ENCODE data around the gene CAPG. TPM values are rescaled to one million over a fixed set of nuclear protein-coding genes. Genes with fewer than 3 reads are reported as not detected.

CAPG gene
- total and polyA plus RNA-seq, 9 of the 15 experiments (the other 6 are each of a cell fraction or from before 2014, with no cell fraction given): 10.6 to 90.4 (median 56.0) TPM

GRCh38 chr2:85429213-85429923 lies 19.2 kb upstream of the CAPG start:
- peak; percentile 26 for ATAC-seq
- Histone ChIP-seq H3K9ac (ENCODE audit: insufficient read depth in 1 of 2, low read depth in 2 of 2, low read length in 2 of 2) (peak overlapping the region in 1 of 2 experiments; percentile 65; a peak in 2 of 4 replicates), H4K20me1 (replicated peaks; ENCODE audit: control insufficient read depth, insufficient read depth, low read length) (no peaks in the 10 kb centered on the region), H3K4me3 (no peak overlapping the region), H3K4me1 (replicated peaks in 1 of 2; ENCODE audit: control insufficient read depth in 2 of 2, insufficient read depth in 2 of 2, low read length in 2 of 2) (peaks cover 31 to 45% of the 10 kb centered on the region in 2 experiments), H3K9me3 (replicated peaks; ENCODE audit: control insufficient read depth, insufficient read depth, low read depth, low read length) (no peaks in the 10 kb centered on the region), H2AFZ (ENCODE audit: low read depth, low read length) (peak overlapping the region; percentile 84), H3K36me3 (ENCODE audit: control insufficient read depth, insufficient read depth, low read length) (no peaks in the 10 kb centered on the region), H3K27ac (ENCODE audit: extremely low read depth, low read depth, low read length) (no peak overlapping the region; the same call in 2 of the 3 replicates), H3K4me2 (ENCODE audit: insufficient read depth, low read length) (peak overlapping the region; percentile 43; the same call in 1 of the 2 replicates), H3K79me2 (ENCODE audit: control insufficient read depth, insufficient read depth, low read length) (no peaks in the 10 kb centered on the region), H3K27me3 (ENCODE audit: control insufficient read depth in 2 of 2, insufficient read depth in 2 of 2, low read length in 2 of 2) (no peaks in the 10 kb centered on the region), H3K9me1 (ENCODE audit: control insufficient read depth, insufficient read depth, low read length) (no peaks in the 10 kb centered on the region)
- in situ Hi-C loops (cut with MboI): no loop called here
- BruUV-seq (replicated peaks): no TSS peak
- 61% methylated on average over 12 of the region's 12 CpGs for WGBS (ENCODE audit: insufficient coverage, low coverage, missing lambda C conversion rate)
- intact Hi-C loops (cut with micrococcal nuclease): no loop called here
- ChIA-PET CTCF (ENCODE audit: low intra/inter-chr PET ratio) (no interaction called here), POLR2A (interaction anchor here (0.6 to 63.9 kb wide), 6 partner anchors 8 to 150 kb away, joined by 3 to 1576 read pairs (median 6); partner anchors contain the start of gene MAT2A)
- FAIRE-seq: no peak
- no peak for DNase-seq (ENCODE audit: extremely low read depth in 1 of 4, low spot score in 3 of 4)
- TF ChIP-seq ATF1 (CRISPR knock-in tag; IDR thresholded peaks at IDR 0.05): no peak
- no peak for TF ChIP-seq ATF1 (tag; IDR thresholded peaks at IDR 0.05)
- TF ChIP-seq, protein P1, sequence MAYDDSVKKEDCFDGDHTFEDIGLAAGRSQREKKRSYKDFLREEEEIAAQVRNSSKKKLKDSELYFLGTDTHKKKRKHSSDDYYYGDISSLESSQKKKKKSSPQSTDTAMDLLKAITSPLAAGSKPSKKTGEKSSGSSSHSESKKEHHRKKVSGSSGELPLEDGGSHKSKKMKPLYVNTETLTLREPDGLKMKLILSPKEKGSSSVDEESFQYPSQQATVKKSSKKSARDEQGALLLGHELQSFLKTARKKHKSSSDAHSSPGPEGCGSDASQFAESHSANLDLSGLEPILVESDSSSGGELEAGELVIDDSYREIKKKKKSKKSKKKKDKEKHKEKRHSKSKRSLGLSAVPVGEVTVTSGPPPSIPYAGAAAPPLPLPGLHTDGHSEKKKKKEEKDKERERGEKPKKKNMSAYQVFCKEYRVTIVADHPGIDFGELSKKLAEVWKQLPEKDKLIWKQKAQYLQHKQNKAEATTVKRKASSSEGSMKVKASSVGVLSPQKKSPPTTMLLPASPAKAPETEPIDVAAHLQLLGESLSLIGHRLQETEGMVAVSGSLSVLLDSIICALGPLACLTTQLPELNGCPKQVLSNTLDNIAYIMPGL (CRISPR knock-in tag; IDR thresholded peaks at IDR 0.05): no peak
- TF ChIP-seq ZSCAN32 (CRISPR knock-in tag; IDR thresholded peaks at IDR 0.05): no peak
- TF ChIP-seq, protein P2, sequence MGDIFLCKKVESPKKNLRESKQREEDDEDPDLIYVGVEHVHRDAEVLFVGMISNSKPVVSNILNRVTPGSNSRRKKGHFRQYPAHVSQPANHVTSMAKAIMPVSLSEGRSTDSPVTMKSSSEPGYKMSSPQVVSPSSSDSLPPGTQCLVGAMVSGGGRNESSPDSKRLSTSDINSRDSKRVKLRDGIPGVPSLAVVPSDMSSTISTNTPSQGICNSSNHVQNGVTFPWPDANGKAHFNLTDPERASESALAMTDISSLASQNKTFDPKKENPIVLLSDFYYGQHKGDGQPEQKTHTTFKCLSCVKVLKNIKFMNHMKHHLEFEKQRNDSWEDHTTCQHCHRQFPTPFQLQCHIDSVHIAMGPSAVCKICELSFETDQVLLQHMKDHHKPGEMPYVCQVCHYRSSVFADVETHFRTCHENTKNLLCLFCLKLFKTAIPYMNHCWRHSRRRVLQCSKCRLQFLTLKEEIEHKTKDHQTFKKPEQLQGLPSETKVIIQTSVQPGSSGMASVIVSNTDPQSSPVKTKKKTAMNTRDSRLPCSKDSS (IDR thresholded peaks at IDR 0.05; ENCODE audit: low read depth, partially characterized antibody): no peak
- no peak for TF ChIP-seq MNT (conservative IDR thresholded peaks at IDR 0.05)
- TF ChIP-seq SMC3 (conservative IDR thresholded peaks at IDR 0.05; ENCODE audit: insufficient read depth, low read depth, low read length): no peak
- no peak for TF ChIP-seq GATAD2A (IDR thresholded peaks at IDR 0.05)
- TF ChIP-seq ZKSCAN8 (CRISPR knock-in tag; IDR thresholded peaks at IDR 0.05): no peak
- TF ChIP-seq KAT8 (IDR thresholded peaks at IDR 0.05; ENCODE audit: low read depth): no peak
- TF ChIP-seq ELK3 (CRISPR knock-in tag; IDR thresholded peaks at IDR 0.05): no peak
- no peak for TF ChIP-seq NONO (IDR thresholded peaks at IDR 0.05; ENCODE audit: low read depth in 2 of 2, low read length in 1 of 2)
- TF ChIP-seq, protein P3, sequence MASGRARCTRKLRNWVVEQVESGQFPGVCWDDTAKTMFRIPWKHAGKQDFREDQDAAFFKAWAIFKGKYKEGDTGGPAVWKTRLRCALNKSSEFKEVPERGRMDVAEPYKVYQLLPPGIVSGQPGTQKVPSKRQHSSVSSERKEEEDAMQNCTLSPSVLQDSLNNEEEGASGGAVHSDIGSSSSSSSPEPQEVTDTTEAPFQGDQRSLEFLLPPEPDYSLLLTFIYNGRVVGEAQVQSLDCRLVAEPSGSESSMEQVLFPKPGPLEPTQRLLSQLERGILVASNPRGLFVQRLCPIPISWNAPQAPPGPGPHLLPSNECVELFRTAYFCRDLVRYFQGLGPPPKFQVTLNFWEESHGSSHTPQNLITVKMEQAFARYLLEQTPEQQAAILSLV (tag; IDR thresholded peaks at IDR 0.05): 0 out of 2 replicates have a peak, but pooled peaks have one; percentile 5
